A549 (cell line): ENCODE results near the gene DAB2IP.

Experiments
- CBX2 ChIP-seq: fragments of 200-600 bp; sonication (generic); IDR thresholded peaks from 2 replicates; pipeline ENCODE4 v1.6.1; 2016; ENCODE audit warnings: low read depth, mild to moderate bottlenecking, borderline replicate concordance
- CTCF ChIP-seq: fragments of >200 bp; sonication (Bioruptor Twin); formaldehyde crosslinking; IDR thresholded peaks from 3 replicates; pipeline ENCODE4 v1.5.1; 2016
- EHMT2 ChIP-seq: fragments of 200-600 bp; sonication (generic); IDR thresholded peaks from 2 replicates; pipeline ENCODE4 v1.6.1; 2016; ENCODE audit warnings: antibody characterized with exemption, low read depth, mild to moderate bottlenecking, moderate library complexity
- EP300 ChIP-seq, 2 experiments: fragments of >200 bp; sonication (Bioruptor Twin); formaldehyde crosslinking; IDR thresholded peaks; 2 replicates in 1 of 2; 3 replicates in 1 of 2; pipeline ENCODE4 v1.6.1; 2016 to 2017
- ESRRA ChIP-seq: fragments of 150-350 bp; IDR thresholded peaks from 2 replicates; pipeline ENCODE4 v1.6.1; 2014; ENCODE audit warnings: mild to moderate bottlenecking, low read length, borderline replicate concordance
- HOXB13 ChIP-seq: fragments of 250-450 bp; sonication (Bioruptor Pico); IDR thresholded peaks from 2 replicates; pipeline ENCODE4 v1.5.0; 2020; ENCODE audit warnings: low read depth, mild to moderate bottlenecking, moderate library complexity
- MAX ChIP-seq: IDR thresholded peaks from 2 replicates; pipeline ENCODE4 v1.6.1; 2012
- MAZ ChIP-seq: fragments of 150-350 bp; IDR thresholded peaks from 2 replicates; pipeline ENCODE4 v1.6.1; 2014; ENCODE audit warnings: antibody characterized with exemption, low read depth, low read length, borderline replicate concordance
- PBX3 ChIP-seq: IDR thresholded peaks from 2 replicates; pipeline ENCODE4 v1.6.1; 2012
- POLR2A ChIP-seq: IDR thresholded peaks from 2 replicates; pipeline ENCODE4 v1.6.1; 2012; ENCODE audit warnings: mild to moderate bottlenecking, low read length
- RFX5 ChIP-seq: fragments of 450-650 bp; IDR thresholded peaks from 2 replicates; pipeline ENCODE4 v1.7.1; 2014; ENCODE audit warnings: antibody characterized with exemption, mild to moderate bottlenecking, moderate library complexity

- TF ChIP-seq ESRRA (no peak), POLR2A (no peak), EP300 (IDR thresholded peaks at IDR 0.05) (no peak), MAX (no peak), RFX5 (no peak), CBX2 (no peak), HOXB13 (CRISPR knock-in tag) (no peak), PBX3 (no peak), CTCF (no peak), MAZ (no peak), EHMT2 (no peak)
These were observed 88.5 kb downstream of the DAB2IP start for GRCh38 chr9:121739971-121740370.
